Ishikawa (cell line): ENCODE data around the gene APBA1.

ENCODE experiments used
- CEBPB ChIP-seq: IDR thresholded peaks from 2 replicates; pipeline ENCODE4 v1.6.1; 2012
- CREB1 ChIP-seq: IDR thresholded peaks from 2 replicates; pipeline ENCODE4 v1.6.1; 2012; ENCODE audit warnings: low read depth
- EGR1 ChIP-seq: IDR thresholded peaks from 2 replicates; pipeline ENCODE4 v1.6.1; 2012
- EP300 ChIP-seq: IDR thresholded peaks from 2 replicates; pipeline ENCODE4 v1.6.1; 2012; ENCODE audit warnings: borderline replicate concordance
- FOXM1 ChIP-seq: IDR thresholded peaks from 2 replicates; pipeline ENCODE4 v1.6.1; 2012; ENCODE audit warnings: low read depth, borderline replicate concordance
- MAX ChIP-seq: IDR thresholded peaks from 2 replicates; pipeline ENCODE4 v1.6.1; 2012
- NFIC ChIP-seq: IDR thresholded peaks from 2 replicates; pipeline ENCODE4 v1.6.1; 2012
- RAD21 ChIP-seq: IDR thresholded peaks from 2 replicates; pipeline ENCODE4 v1.6.1; 2012; ENCODE audit warnings: low read depth
- TAF1 ChIP-seq: IDR thresholded peaks from 2 replicates; pipeline ENCODE4 v1.6.1; 2012; ENCODE audit warnings: low read depth, mild to moderate bottlenecking
- TCF12 ChIP-seq: IDR thresholded peaks from 2 replicates; pipeline ENCODE4 v1.6.1; 2012; ENCODE audit warnings: low read depth
- TEAD4 ChIP-seq: IDR thresholded peaks from 2 replicates; pipeline ENCODE4 v1.6.1; 2012
- YY1 ChIP-seq: IDR thresholded peaks from 2 replicates; pipeline ENCODE4 v1.6.1; 2012; ENCODE audit warnings: low read depth
- ZBTB7A ChIP-seq: IDR thresholded peaks from 2 replicates; pipeline ENCODE4 v1.6.1; 2012; ENCODE audit warnings: low read depth
- TF ChIP-seq, protein P1 (sequence below): IDR thresholded peaks from 2 replicates; pipeline ENCODE4 v1.6.1; 2012
- TF ChIP-seq, protein P2 (sequence below): IDR thresholded peaks from 2 replicates; pipeline ENCODE4 v1.6.1; 2012; ENCODE audit warnings: low read depth, mild to moderate bottlenecking

The APBA1 gene

DNA sequence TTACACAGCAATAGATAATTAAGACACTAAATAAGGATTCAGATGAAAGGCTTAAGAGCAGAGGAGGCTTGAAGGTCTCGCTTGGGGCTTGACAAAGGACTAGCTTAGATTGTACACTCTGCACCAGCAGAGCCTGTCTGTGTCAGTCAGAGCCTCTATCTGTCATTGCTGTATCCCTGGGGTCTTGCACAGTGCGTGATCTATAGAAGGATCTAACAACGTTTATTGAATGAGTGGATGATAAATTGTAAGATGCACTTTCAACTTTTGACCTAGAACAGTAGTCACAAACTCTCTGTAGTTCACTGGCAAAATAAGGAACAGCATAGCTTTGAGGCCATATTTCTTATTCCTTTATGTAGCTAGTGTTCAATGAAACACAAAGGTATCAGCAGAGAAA, 173.7 kb downstream of the APBA1 start:
- TF ChIP-seq YY1 = no peak
- TF ChIP-seq CEBPB = no peak
- no peak for TF ChIP-seq TCF12

DNA sequence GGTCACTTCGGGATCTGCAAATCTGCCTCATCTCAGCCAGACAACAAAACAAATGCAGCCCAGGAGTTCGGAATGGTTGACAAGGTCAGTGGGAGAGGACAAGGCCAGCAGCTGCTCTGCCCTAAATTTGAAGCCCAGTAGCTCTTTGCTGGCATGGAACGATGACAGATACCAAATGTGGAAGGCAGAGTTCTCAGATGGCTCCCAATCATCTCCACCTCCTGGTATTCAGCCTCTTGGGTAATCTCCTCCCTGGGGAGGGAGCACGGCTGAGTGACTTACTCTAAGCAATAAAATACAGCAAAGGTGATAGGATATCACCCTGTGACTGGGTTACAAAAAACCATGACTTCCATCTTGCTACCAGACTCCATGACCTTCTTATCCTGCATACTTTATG, 174.4 kb downstream of the APBA1 start:
- no peak for TF ChIP-seq YY1
- TF ChIP-seq NFIC = no peak

GRCh38 chr9:69496846-69497450, 175.2 kb downstream of the APBA1 start:
- TF ChIP-seq MAX = no peak
- TF ChIP-seq CREB1 = no peak
- no peak for TF ChIP-seq TAF1
- no peak for TF ChIP-seq TCF12
- no peak for TF ChIP-seq CEBPB
- TF ChIP-seq FOXM1 = no peak
- no peak for TF ChIP-seq TEAD4
- no peak for TF ChIP-seq EGR1
- no peak for TF ChIP-seq NFIC
- TF ChIP-seq RAD21 = no peak
- TF ChIP-seq, protein P1, sequence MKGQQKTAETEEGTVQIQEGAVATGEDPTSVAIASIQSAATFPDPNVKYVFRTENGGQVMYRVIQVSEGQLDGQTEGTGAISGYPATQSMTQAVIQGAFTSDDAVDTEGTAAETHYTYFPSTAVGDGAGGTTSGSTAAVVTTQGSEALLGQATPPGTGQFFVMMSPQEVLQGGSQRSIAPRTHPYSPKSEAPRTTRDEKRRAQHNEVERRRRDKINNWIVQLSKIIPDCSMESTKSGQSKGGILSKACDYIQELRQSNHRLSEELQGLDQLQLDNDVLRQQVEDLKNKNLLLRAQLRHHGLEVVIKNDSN = no peak

DNA sequence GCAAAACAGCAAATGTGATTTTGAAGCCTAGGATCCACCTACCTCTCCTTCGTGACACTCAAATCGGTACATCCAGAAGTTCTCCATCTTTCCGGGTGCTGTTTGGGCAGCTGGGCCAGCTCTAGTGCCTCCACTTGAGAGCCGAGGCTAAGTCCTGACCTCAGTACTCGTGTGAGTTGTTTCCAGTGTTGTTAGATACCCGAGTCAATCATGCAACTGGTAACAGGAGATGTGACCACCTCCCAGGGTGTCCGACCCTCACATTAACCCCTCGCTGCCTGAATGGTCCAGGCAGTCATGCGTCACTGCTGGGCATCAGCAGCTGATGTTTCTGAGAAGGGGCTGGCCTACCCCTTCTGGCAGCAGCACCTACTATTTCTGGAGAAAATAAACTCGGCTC, 176.9 kb downstream of the APBA1 start:
- TF ChIP-seq TEAD4 = no peak
- no peak for TF ChIP-seq YY1
- TF ChIP-seq TAF1 = no peak
- TF ChIP-seq, protein P2, sequence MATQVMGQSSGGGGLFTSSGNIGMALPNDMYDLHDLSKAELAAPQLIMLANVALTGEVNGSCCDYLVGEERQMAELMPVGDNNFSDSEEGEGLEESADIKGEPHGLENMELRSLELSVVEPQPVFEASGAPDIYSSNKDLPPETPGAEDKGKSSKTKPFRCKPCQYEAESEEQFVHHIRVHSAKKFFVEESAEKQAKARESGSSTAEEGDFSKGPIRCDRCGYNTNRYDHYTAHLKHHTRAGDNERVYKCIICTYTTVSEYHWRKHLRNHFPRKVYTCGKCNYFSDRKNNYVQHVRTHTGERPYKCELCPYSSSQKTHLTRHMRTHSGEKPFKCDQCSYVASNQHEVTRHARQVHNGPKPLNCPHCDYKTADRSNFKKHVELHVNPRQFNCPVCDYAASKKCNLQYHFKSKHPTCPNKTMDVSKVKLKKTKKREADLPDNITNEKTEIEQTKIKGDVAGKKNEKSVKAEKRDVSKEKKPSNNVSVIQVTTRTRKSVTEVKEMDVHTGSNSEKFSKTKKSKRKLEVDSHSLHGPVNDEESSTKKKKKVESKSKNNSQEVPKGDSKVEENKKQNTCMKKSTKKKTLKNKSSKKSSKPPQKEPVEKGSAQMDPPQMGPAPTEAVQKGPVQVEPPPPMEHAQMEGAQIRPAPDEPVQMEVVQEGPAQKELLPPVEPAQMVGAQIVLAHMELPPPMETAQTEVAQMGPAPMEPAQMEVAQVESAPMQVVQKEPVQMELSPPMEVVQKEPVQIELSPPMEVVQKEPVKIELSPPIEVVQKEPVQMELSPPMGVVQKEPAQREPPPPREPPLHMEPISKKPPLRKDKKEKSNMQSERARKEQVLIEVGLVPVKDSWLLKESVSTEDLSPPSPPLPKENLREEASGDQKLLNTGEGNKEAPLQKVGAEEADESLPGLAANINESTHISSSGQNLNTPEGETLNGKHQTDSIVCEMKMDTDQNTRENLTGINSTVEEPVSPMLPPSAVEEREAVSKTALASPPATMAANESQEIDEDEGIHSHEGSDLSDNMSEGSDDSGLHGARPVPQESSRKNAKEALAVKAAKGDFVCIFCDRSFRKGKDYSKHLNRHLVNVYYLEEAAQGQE = no peak
- no peak for TF ChIP-seq FOXM1
- TF ChIP-seq EGR1 = no peak
- TF ChIP-seq CREB1 = no peak
- no peak for TF ChIP-seq TCF12
- no peak for TF ChIP-seq MAX
- no peak for TF ChIP-seq EP300
- no peak for TF ChIP-seq NFIC
- no peak for TF ChIP-seq CEBPB
- TF ChIP-seq, protein P1 = no peak
- TF ChIP-seq ZBTB7A = no peak
- TF ChIP-seq RAD21 = no peak

DNA sequence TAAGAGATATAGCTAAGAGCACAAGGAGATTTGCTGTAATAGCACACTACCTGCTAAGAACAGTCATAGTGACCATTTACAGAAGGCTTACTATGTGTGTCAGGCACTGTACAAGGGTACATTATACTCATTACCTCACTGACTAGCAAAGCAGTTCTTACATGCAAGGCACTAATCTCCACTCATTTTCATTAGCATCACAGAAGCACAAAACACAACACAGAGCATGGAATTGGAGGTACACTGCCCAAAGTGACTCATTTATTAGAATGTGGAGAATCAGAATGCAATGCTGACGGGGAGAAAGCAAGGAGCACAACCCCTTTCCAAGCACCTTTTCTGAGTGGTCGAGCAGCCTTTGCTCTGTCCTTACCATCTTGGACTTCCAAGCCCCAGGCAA, 177.4 kb downstream of the APBA1 start:
- no peak for TF ChIP-seq MAX
- TF ChIP-seq CREB1 = no peak

- TF ChIP-seq NFIC (no peak), TAF1 (no peak), RAD21 (no peak), CEBPB (no peak), ZBTB7A (no peak), EP300 (no peak), MAX (no peak), EGR1 (no peak), TCF12 (no peak), YY1 (no peak), CREB1 (no peak), TEAD4 (no peak), FOXM1 (no peak)
- TF ChIP-seq, protein P2 = no peak
- TF ChIP-seq, protein P1 = no peak
Measured at GRCh38 chr9:69494208-69494607, 178.0 kb downstream of the APBA1 start.
